AG09319 (cell line): ENCODE measurements around the gene ADORA2A.

Experiments
- DNase-seq: peaks from one replicate; pipeline ENCODE4 v3.0.0-alpha.2; 2010; ENCODE audit warnings: low read depth; ENCODE audit errors: extremely low read depth
- TF ChIP-seq, protein P1 (sequence below): IDR thresholded peaks from 2 replicates; pipeline ENCODE4 v1.5.1; 2011; ENCODE audit warnings: low read depth, mild to moderate bottlenecking, inconsistent platforms, low read length, moderate library complexity

ADORA2A gene

DNA sequence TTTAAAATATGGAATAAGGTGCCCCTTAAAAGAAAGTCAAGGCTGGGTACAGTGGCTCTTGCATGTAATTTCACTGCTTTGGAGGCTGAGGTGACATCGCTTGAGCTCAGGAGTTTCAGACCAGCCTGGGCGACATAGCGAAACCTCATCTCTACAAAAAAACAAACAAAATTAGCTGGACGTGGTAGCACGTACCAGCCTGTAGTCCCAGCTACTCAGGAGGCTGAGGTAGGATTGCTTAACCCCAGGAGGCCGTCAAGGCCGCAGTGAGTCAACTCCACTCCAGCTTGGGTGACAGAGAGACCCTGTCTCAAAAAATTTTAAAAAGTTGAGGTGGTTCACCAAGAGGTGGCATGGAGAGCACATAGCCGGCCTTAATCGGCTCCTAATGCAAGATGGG lies 17.7 kb upstream of the ADORA2A start:
- DNase-seq, result no peak
- TF ChIP-seq, protein P1, sequence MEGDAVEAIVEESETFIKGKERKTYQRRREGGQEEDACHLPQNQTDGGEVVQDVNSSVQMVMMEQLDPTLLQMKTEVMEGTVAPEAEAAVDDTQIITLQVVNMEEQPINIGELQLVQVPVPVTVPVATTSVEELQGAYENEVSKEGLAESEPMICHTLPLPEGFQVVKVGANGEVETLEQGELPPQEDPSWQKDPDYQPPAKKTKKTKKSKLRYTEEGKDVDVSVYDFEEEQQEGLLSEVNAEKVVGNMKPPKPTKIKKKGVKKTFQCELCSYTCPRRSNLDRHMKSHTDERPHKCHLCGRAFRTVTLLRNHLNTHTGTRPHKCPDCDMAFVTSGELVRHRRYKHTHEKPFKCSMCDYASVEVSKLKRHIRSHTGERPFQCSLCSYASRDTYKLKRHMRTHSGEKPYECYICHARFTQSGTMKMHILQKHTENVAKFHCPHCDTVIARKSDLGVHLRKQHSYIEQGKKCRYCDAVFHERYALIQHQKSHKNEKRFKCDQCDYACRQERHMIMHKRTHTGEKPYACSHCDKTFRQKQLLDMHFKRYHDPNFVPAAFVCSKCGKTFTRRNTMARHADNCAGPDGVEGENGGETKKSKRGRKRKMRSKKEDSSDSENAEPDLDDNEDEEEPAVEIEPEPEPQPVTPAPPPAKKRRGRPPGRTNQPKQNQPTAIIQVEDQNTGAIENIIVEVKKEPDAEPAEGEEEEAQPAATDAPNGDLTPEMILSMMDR, result no peak

DNA sequence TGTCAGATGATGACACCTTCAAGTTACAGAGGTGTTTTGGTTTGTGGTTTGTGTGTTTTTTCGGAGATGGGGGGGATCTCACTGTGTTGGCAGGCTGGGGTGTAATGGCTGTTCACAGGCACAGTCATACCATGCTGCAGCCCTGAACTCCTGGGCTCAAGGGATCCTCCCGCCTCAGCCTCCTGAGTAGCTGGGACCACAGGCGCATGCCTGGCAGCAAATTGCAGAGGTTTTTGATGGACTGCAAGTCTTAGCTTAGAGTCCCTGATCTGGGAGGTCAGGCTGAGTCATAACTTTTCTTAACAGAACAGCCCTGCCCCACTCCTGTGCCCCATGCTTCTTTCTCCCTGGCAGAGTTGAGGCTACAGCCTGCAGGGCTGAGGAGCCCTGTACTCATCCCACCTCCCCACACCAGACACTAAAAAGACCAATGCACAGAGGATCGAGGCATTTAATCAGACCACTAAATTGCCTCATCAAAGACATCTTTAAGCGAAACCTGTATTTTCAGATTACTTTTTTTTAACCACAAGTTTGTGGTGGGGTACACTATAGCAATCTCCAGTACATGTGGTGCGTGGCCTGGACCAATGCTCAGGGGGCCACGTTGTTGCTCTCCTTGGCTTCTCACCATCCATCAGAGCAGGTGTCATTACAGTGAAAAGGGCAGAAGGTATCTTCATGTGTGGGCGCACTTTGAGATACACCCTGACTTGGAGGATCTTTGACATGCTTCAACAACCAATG lies 17.1 kb upstream of the ADORA2A start:
- TF ChIP-seq, protein P1, result no peak
- DNase-seq, result no peak

DNA sequence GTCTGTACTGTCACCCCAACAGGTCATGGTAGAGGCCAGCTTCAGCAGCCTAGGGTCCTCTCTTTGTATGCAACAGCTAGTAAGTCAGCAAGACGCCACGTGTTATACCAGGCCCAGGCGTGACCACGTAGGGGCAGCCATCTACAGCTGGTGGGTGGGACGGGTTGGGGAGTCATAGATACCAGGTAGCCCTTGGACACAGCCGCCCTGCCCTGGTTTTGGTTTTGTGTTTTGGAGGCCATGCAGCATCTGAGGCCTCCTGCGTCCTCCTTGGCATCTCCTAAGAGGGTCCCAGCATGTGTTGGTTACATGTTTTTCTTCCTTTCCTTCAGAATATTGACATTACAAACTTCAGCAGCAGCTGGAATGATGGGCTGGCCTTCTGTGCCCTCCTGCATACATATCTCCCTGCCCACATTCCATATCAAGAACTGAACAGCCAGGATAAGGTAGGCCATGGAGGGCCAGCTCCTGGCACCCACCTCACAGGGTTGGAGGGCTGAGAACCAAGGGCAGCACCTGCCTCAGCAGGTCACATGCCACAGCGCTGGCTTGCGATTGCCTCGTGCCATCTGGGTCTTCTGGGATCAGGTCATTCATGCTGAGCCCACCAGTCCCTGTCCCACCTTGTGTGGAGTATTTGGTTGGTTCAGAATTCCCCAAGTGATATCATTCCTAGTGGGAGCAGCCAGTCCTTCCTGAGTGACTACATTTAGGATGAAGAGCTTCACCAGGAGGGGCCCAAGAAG lies 16.0 kb upstream of the ADORA2A start:
- no peak for DNase-seq
- TF ChIP-seq, protein P1, result no peak

DNA sequence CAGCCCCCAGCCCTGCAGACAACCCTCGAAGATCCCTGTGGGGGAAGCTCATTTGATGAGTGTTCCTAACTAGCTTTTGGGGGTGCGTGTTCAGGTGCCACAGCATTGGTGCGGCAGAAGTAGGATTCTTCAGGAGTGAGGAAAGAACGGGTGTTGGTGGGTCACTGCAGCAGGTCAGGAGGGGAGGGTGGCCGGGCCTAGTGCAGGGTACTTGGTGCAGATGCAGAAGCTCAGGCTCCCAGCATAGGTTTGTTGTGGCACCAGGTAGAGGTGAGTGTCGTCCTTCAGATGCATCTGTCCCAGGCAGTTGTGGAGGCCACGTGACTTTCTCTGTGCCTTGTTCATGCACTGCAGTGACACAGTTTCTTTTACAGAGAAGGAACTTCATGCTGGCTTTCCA lies 15.1 kb upstream of the ADORA2A start:
- DNase-seq, result no peak
- TF ChIP-seq, protein P1, result no peak

DNA sequence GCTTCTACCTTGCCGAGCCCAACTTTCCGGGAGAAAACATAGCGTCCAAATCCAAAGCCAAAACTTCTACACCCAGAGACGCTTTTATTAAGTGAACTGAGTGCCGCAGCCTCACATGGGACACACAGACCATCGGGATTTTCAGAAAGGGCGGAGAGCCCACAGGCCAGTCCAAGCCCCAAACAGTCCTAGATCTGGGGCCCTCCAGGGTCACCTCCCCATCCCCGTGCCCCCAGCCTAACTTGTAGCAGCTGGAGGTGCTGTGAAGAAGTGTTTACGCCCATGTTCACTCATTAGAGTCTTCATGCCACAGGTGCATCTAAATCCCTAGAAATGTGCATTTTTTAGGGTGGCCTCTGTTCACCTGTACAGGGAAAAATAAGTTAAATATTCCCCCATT lies 14.1 kb upstream of the ADORA2A start:
- TF ChIP-seq, protein P1, result no peak
- no peak for DNase-seq

DNA sequence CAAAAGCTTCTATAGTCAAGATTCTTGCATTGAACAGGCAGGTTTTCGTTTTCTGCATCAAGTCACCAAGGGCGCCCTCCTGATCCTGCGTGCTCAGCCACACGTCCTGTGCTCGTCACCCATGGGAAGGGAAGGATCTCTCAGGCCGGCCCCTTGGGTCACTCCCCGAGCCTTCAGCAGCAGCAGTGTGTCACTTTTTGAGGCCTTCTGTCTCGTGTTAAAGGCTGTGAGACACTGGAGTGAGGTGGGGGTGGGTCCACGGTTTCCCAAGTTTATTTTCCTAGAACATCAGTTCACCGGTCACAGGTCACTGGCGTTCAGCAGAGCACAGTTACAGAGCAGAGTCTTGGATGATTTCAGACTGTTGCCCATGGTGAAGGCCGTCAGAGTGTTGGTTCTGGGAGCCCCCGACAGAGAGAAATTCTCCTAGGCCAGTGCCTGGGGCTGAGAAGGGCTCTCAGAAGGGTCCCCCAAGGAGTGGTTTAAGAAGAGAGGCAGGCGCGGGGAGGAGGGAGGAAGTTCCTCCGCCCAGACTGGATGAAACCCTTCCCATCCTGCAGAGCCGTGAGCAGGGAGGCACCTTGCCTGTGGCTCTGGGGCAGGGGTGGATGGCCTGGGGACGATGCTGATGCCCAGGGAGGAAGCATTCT lies 13.5 kb upstream of the ADORA2A start:
- TF ChIP-seq, protein P1, result no peak

DNA sequence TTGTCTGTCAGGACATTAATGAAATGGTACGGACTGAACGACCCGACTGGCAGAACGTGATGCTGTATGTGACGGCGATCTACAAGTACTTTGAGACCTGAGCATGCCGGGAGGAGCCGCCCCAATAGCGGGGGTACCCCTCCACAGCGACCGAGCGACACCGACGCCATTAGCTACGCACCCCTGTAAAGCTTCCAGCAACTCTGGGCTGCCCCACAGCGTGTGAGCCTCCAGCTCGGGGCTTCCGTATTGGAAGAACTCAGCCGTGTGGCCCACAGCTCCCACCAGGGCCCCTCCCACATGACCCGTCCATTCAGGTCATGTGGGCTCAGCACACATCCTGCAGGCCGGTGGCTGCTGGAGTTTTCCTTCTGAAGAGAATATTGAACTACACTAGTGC lies 12.9 kb upstream of the ADORA2A start:
- TF ChIP-seq, protein P1, result no peak
- no peak for DNase-seq

More for the DNA sequence above, 13.5 kb upstream of the ADORA2A start:
- no peak for DNase-seq
